ENCODE results near the gene DDC. TPM values are rescaled to one million over a fixed set of nuclear protein-coding genes. Genes with fewer than 3 reads are reported as not detected.
"Not testable (repeated sequence)": the region's sequence is repeated elsewhere in the genome, so short reads cannot be mapped to it uniquely, and the experiment has no call there.

DDC gene
- total and polyA plus RNA-seq, 4 experiments from 2014 or later = not detected

DNA sequence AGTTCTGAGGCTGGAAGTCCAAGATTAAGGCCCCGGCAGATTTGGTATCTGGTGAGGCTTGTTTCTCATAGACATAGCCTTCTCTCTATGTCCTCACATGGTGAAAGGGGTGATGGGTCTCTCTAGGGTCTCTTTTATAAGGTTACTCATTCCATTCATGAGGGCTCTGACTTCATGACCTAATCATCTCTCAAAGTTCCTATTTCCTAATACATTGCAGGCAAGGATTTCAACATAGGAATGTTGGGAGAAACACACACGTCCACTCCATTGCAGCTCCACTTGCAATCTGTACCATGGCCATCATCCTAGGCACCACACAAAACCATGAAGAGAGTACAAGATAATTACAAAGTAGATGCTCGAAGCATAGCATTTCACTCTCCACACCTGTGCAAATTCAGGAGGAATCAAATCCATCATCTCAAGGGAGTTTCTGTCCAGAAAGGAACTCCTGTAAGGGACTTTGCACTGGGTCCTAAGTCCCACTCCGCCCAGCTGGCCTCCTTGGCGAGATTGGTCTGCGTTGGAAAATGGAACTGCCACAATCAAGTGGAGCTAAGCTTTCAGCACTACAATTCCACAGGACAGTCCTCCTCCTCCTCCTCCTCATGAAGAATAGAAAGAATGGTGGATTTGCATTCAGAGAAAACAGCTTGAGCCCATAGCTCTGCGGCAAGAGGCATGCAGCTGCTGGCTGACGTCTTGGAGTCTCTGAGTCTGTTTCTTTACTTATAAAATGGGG is 8.8 kb downstream of the DDC start:
- no peak for DNase-seq
- POLR2A ChIA-PET (ENCODE audit: partially characterized antibody) = no interaction called here

DNA sequence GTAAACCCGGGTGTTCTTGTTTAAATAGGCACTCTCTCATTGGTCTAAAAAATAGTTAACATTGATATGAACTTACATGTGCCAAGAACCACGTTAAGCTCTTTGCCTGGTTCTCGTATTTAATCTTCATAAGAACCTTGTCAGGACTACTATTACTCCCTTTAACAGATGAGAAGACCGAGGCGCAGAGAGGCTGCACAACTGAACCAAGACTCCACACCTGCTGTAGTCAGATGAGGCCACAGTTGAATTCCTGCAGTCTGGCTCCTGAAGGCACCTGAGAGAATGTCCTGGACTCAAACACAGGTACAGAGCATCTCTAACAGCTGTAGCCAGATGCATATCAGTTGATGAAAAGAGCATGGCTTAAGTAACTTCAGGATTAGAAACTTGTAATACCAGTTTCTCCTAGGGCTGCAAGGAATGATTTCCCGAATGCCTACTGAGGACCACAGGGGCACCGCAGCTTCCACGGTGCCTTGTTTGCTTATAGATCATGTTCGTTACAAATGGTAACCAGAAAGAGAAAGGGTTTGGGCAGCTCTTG is 9.5 kb downstream of the DDC start:
- Histone ChIP-seq H3K27ac (ENCODE audit: low read depth, low read length) (no peak overlapping the region), H3K4me1 (ENCODE audit: insufficient read depth, low read length) (no peaks in the 10 kb centered on the region), H3K27me3 (ENCODE audit: insufficient read depth, low read length) (peaks cover 5% of the 10 kb centered on the region), H3K4me3 (ENCODE audit: low read length in 2 of 2) (no peak overlapping the region), H3K9me3 (ENCODE audit: control insufficient read depth in 1 of 2, low read length in 2 of 2) (no peaks in the 10 kb centered on the region), H3K36me3 (ENCODE audit: insufficient read depth, low read length) (no peaks in the 10 kb centered on the region)
- ChIA-PET POLR2A (ENCODE audit: partially characterized antibody) (no interaction called here), CTCF (ENCODE audit: partially characterized antibody) (interaction anchor here (1.2 kb wide), 1 partner anchor 10 kb away, joined by 5 read pairs; the partner anchor contains the start of gene DDC)
- H3K27me3 Mint-ChIP-seq = peaks cover 18 to 26% of the 10 kb centered on the region in 2 donors
- intact Hi-C loops (cut with micrococcal nuclease) = no loop called here
- no peak overlapping the region for H3K27ac Mint-ChIP-seq
- no peaks in the 10 kb centered on the region for H3K4me1 Mint-ChIP-seq
- no peaks in the 10 kb centered on the region for H3K36me3 Mint-ChIP-seq
- H3K9me3 Mint-ChIP-seq = peaks cover 0 to 3% (median 0%) of the 10 kb centered on the region in 8 donors
- DNase-seq = no peak
- H3K4me3 Mint-ChIP-seq = no peak overlapping the region

More for the DNA sequence above, 8.8 kb downstream of the DDC start:
- Histone ChIP-seq H3K9me3 (ENCODE audit: control insufficient read depth in 1 of 2, low read length in 2 of 2) (no peaks in the 10 kb centered on the region), H3K4me1 (ENCODE audit: insufficient read depth, low read length) (no peaks in the 10 kb centered on the region), H3K27ac (ENCODE audit: low read depth, low read length) (no peak overlapping the region), H3K36me3 (ENCODE audit: insufficient read depth, low read length) (no peaks in the 10 kb centered on the region), H3K4me3 (ENCODE audit: low read length in 2 of 2) (no peak overlapping the region), H3K27me3 (ENCODE audit: insufficient read depth, low read length) (peaks cover 5% of the 10 kb centered on the region)
- Mint-ChIP-seq H3K27me3 (peaks cover 18 to 26% of the 10 kb centered on the region in 2 donors), H3K4me3 (no peak overlapping the region), H3K4me1 (no peaks in the 10 kb centered on the region), H3K36me3 (no peaks in the 10 kb centered on the region), H3K9me3 (peaks cover 0 to 3% (median 0%) of the 10 kb centered on the region in 8 donors), H3K27ac (no peak overlapping the region)
- CTCF ChIA-PET (ENCODE audit: partially characterized antibody) = interaction anchor here (1.2 kb wide), 1 partner anchor 9 kb away, joined by 5 read pairs; the partner anchor contains the start of gene DDC
- intact Hi-C loops (cut with micrococcal nuclease) = no loop called here

DNA sequence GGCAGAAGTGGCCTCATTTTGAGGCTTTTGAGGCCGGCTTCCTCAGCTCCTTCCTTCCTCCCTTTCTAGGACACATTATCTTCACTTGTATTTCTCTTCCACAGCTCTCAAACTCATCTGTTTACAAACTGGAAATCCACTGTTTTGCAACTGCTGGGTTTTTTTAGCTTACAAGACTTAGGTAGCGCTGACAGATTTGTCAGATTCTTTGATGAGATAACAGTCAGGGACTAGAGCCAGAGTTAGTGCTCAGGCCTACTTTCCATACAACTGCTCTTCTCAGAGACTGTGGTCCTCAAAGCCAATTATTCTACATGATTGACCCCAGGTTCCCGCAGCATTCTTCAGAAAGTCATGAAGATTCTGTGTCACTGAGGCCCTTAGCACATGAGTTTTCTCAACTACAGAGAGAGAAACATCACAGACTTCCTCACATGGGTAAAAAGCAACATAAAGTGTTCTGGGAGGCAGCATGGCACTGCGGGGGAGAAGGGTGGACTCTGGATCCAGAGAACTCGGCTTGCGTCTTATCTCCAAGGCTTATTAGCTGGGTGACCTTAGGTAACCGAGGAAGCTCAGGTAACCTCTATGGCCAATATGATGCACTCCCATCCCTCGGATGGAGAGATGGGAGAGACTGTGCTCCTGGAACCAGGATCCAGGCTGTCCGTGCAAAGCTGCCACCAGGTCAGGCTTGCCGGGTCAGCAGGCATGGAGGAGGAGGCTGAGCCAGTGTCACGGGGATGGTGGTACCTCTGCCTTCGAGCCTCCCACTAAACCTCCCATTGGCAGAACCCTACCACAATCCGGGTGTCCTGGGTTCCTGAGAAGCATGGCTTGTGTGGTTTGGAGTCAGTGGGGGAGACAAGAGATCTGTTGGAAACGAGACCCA is 10.5 kb downstream of the DDC start:
- H3K27ac ChIP-seq (ENCODE audit: low read depth, low read length) = no peak overlapping the region
- no peak overlapping the region for H3K4me3 Mint-ChIP-seq
- H3K4me3 ChIP-seq (ENCODE audit: low read length in 2 of 2) = no peak overlapping the region
- H3K4me1 ChIP-seq (ENCODE audit: insufficient read depth, low read length) = no peaks in the 10 kb centered on the region
- no peaks in the 10 kb centered on the region for H3K36me3 Mint-ChIP-seq
- H3K9me3 Mint-ChIP-seq = peaks cover 0 to 3% (median 0%) of the 10 kb centered on the region in 8 donors
- H3K27me3 Mint-ChIP-seq = peaks cover 18 to 26% of the 10 kb centered on the region in 2 donors
- H3K27me3 ChIP-seq (ENCODE audit: insufficient read depth, low read length) = peaks cover 5% of the 10 kb centered on the region
- peaks cover 0 to 4% (median 0%) of the 10 kb centered on the region in 4 donors for H3K4me1 Mint-ChIP-seq
- POLR2A ChIA-PET (ENCODE audit: partially characterized antibody) = no interaction called here
- CTCF ChIA-PET (ENCODE audit: partially characterized antibody) = interaction anchor here (1.2 kb wide), 1 partner anchor 11 kb away, joined by 5 read pairs; the partner anchor contains the start of gene DDC
- H3K27ac Mint-ChIP-seq = no peak overlapping the region
- H3K9me3 ChIP-seq (ENCODE audit: control insufficient read depth in 1 of 2, low read length in 2 of 2) = no peaks in the 10 kb centered on the region
- no peaks in the 10 kb centered on the region for H3K36me3 ChIP-seq (ENCODE audit: insufficient read depth, low read length)
- DNase-seq = no peak
- intact Hi-C loops (cut with micrococcal nuclease) = no loop called here

DNA sequence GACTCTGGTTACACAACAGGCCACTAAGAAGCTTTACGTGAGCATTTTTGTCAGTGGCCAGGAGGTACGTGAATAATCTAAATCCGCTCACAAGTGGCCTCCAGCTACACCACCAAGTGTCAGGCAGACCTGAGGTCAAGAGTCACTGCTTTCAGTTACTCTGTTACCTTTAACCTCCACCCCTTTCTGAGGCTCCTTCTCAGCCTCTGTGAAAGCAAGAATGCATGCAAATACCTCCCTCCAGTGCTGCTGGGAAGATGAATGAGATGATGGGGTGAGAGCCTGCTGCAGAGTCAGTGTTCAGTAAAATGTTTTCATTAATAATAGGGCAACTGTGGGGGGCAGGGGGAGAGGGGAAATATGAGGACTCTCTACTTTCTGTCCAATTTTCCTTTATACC is 11.2 kb downstream of the DDC start:
- CTCF ChIA-PET (ENCODE audit: partially characterized antibody) = no interaction called here
- H3K27ac ChIP-seq (ENCODE audit: low read depth, low read length) = no peak overlapping the region
- intact Hi-C loops (cut with micrococcal nuclease) = no loop called here
- no peaks in the 10 kb centered on the region for H3K36me3 ChIP-seq (ENCODE audit: insufficient read depth, low read length)
- peaks cover 0 to 4% (median 0%) of the 10 kb centered on the region in 4 donors for H3K4me1 Mint-ChIP-seq
- no peaks in the 10 kb centered on the region for H3K36me3 Mint-ChIP-seq
- peaks cover 16 to 23% of the 10 kb centered on the region in 2 donors for H3K27me3 Mint-ChIP-seq
- H3K9me3 Mint-ChIP-seq = peaks cover 0 to 3% (median 0%) of the 10 kb centered on the region in 8 donors
- H3K4me3 ChIP-seq (ENCODE audit: low read length in 2 of 2) = no peak overlapping the region
- peaks cover 5% of the 10 kb centered on the region for H3K27me3 ChIP-seq (ENCODE audit: insufficient read depth, low read length)
- POLR2A ChIA-PET (ENCODE audit: partially characterized antibody) = no interaction called here
- no peak for DNase-seq
- no peak overlapping the region for H3K27ac Mint-ChIP-seq
- H3K9me3 ChIP-seq (ENCODE audit: control insufficient read depth in 1 of 2, low read length in 2 of 2) = no peaks in the 10 kb centered on the region
- H3K4me1 ChIP-seq (ENCODE audit: insufficient read depth, low read length) = no peaks in the 10 kb centered on the region
- H3K4me3 Mint-ChIP-seq = no peak overlapping the region

DNA sequence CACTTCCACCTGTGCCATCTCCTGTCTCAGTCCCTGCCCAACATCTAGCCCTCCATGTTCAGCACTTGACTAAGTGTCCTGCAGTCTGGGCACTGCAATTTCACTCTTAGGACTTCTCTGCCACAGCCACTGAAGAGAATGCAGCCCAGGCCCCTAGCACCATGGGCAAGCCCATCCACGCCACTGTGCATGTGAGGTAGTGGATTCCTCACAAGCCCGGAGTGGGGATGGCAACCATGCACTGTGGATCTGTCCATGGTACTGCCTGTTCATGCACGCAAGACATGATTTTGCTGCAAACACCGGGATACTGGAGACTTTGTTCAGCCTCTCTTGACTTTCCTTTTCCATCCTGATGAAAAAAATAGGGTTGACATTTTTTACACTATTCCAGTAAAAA is 12.3 kb downstream of the DDC start:
- Histone ChIP-seq H3K4me3 (ENCODE audit: low read length in 2 of 2) (no peak overlapping the region), H3K9me3 (ENCODE audit: control insufficient read depth in 1 of 2, low read length in 2 of 2) (no peaks in the 10 kb centered on the region), H3K27me3 (ENCODE audit: insufficient read depth, low read length) (no peaks in the 10 kb centered on the region), H3K36me3 (ENCODE audit: insufficient read depth, low read length) (no peaks in the 10 kb centered on the region), H3K4me1 (ENCODE audit: insufficient read depth, low read length) (no peaks in the 10 kb centered on the region), H3K27ac (ENCODE audit: low read depth, low read length) (no peak overlapping the region)
- intact Hi-C loops (cut with micrococcal nuclease) = no loop called here
- Mint-ChIP-seq H3K4me1 (peaks cover 0 to 4% (median 0%) of the 10 kb centered on the region in 4 donors), H3K36me3 (no peaks in the 10 kb centered on the region), H3K4me3 (no peak overlapping the region), H3K9me3 (peaks cover 0 to 3% (median 0%) of the 10 kb centered on the region in 8 donors), H3K27ac (no peak overlapping the region), H3K27me3 (peaks cover 8 to 15% of the 10 kb centered on the region in 2 donors)
- POLR2A ChIA-PET (ENCODE audit: partially characterized antibody) = no interaction called here
- no peak for DNase-seq
- CTCF ChIA-PET (ENCODE audit: partially characterized antibody) = no interaction called here

DNA sequence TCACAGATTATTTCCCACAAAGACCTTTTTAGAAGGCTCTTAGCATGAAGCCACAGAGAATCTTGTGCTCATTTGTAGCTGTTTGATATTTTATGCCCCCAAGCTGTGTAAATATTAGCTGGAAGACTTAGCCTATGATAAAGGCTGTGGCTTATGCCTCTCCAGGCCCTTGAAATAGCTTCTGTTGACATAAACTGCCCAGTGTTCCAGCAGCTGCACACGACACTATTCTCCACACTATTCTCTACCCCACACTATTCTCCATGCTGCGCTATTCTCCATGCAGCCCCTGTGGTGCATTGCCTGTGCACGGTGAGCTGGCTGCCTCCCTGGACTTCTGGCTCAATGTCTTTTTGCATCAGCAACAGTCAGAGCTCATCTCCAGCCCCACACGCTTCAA is 13.1 kb downstream of the DDC start:
- no peak for DNase-seq
- intact Hi-C loops (cut with micrococcal nuclease) = no loop called here
- peaks cover 0 to 4% (median 0%) of the 10 kb centered on the region in 4 donors for H3K4me1 Mint-ChIP-seq

DNA sequence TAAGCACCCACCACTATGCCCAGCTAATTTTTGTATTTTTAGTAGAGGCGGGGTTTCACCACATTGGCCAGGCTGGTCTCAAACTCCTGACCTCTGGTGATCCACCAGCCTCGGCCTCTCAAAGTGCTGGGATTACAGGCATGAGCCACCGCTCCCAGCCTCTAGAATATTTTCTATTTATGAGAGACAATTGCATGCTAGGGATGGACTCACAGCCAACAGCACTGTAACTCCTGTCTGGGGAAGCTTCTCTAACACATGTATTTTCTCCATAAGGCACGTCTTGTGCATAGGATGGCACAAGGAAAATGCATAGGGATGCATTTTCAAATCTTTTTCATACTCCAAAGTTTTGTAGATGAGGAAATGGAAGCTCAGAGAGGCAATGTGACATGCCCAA is 19.6 kb downstream of the DDC start:
- H3K4me3 ChIP-seq (ENCODE audit: low read length in 2 of 2); H3K27ac ChIP-seq (ENCODE audit: low read depth, low read length); H3K27ac Mint-ChIP-seq; POLR2A ChIA-PET (ENCODE audit: partially characterized antibody); DNase-seq; H3K36me3 Mint-ChIP-seq; H3K9me3 Mint-ChIP-seq; H3K9me3 ChIP-seq (ENCODE audit: control insufficient read depth in 1 of 2, low read length in 2 of 2); H3K4me1 ChIP-seq (ENCODE audit: insufficient read depth, low read length); H3K27me3 ChIP-seq (ENCODE audit: insufficient read depth, low read length); intact Hi-C loops (cut with micrococcal nuclease); H3K27me3 Mint-ChIP-seq; H3K4me3 Mint-ChIP-seq; H3K4me1 Mint-ChIP-seq; H3K36me3 ChIP-seq (ENCODE audit: insufficient read depth, low read length): not testable (repeated sequence)
- CTCF ChIA-PET (ENCODE audit: partially characterized antibody) = interaction anchor here (0.6 kb wide), 1 partner anchor 163 kb away, joined by 4 read pairs; no protein-coding TSS in a partner anchor

More for the DNA sequence above, 13.1 kb downstream of the DDC start:
- H3K27ac ChIP-seq (ENCODE audit: low read depth, low read length) = no peak overlapping the region
- no peaks in the 10 kb centered on the region for H3K36me3 Mint-ChIP-seq
- CTCF ChIA-PET (ENCODE audit: partially characterized antibody) = no interaction called here
- no peaks in the 10 kb centered on the region for H3K9me3 ChIP-seq (ENCODE audit: control insufficient read depth in 1 of 2, low read length in 2 of 2)
- POLR2A ChIA-PET (ENCODE audit: partially characterized antibody) = no interaction called here
- no peaks in the 10 kb centered on the region for H3K36me3 ChIP-seq (ENCODE audit: insufficient read depth, low read length)
- H3K27me3 ChIP-seq (ENCODE audit: insufficient read depth, low read length) = no peaks in the 10 kb centered on the region
- no peak overlapping the region for H3K4me3 ChIP-seq (ENCODE audit: low read length in 2 of 2)
- no peak overlapping the region for H3K4me3 Mint-ChIP-seq
- no peaks in the 10 kb centered on the region for H3K4me1 ChIP-seq (ENCODE audit: insufficient read depth, low read length)
- no peak overlapping the region for H3K27ac Mint-ChIP-seq
- peaks cover 7 to 13% of the 10 kb centered on the region in 2 donors for H3K27me3 Mint-ChIP-seq
- H3K9me3 Mint-ChIP-seq = peaks cover 0 to 3% (median 0%) of the 10 kb centered on the region in 8 donors

All from CD4-positive, alpha-beta memory T cell (primary cell).